SK-MEL-5 (cell line): Measurements from ENCODE around the gene FAM43B. TPM values are rescaled to one million over a fixed set of nuclear protein-coding genes. Genes with fewer than 3 reads are reported as not detected.
"Not testable (repeated sequence)": the region's sequence is repeated elsewhere in the genome, so short reads cannot be mapped to it uniquely, and the experiment has no call there.

Experiments
- DNase-seq: peaks from one replicate; pipeline ENCODE4 v3.0.0-alpha.2; 2016; ENCODE audit warnings: low read depth, low spot score
- in situ Hi-C: cut with HindIII; loops from 2 replicates; pipeline ENCODE4 v1.10.0; 2016; ENCODE audit warnings: low sequenced_read_pairs, high pct_unique_total_duplicates, low pct_unique_long_range_greater_than_20kb
- polyA plus RNA-seq, 2 experiments: library from polyadenylated mRNA; depleted of rRNA; stranded (reverse); fragments of >200 nt; gene quantifications; 2 replicates each; pipeline ENCODE4 v1.2.3, GENCODE V29; 2015
- total RNA-seq: library from RNA; depleted of rRNA; stranded (reverse); fragments of >200 nt; shearing (Covaris generic); gene quantifications from 2 replicates; pipeline ENCODE4 v1.2.3, GENCODE V29; 2014; rRNA removed

The FAM43B gene, protein sequence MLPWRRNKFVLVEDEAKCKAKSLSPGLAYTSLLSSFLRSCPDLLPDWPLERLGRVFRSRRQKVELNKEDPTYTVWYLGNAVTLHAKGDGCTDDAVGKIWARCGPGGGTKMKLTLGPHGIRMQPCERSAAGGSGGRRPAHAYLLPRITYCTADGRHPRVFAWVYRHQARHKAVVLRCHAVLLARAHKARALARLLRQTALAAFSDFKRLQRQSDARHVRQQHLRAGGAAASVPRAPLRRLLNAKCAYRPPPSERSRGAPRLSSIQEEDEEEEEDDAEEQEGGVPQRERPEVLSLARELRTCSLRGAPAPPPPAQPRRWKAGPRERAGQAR
- total RNA-seq, result not detected in 2 replicates
- 0.03 and 0.11 TPM in 2 replicates for polyA plus RNA-seq (2015; cell fraction: cytosol; rRNA removed)
- not detected in 2 replicates for polyA plus RNA-seq (2015; cell fraction: nucleus; rRNA removed)

DNA sequence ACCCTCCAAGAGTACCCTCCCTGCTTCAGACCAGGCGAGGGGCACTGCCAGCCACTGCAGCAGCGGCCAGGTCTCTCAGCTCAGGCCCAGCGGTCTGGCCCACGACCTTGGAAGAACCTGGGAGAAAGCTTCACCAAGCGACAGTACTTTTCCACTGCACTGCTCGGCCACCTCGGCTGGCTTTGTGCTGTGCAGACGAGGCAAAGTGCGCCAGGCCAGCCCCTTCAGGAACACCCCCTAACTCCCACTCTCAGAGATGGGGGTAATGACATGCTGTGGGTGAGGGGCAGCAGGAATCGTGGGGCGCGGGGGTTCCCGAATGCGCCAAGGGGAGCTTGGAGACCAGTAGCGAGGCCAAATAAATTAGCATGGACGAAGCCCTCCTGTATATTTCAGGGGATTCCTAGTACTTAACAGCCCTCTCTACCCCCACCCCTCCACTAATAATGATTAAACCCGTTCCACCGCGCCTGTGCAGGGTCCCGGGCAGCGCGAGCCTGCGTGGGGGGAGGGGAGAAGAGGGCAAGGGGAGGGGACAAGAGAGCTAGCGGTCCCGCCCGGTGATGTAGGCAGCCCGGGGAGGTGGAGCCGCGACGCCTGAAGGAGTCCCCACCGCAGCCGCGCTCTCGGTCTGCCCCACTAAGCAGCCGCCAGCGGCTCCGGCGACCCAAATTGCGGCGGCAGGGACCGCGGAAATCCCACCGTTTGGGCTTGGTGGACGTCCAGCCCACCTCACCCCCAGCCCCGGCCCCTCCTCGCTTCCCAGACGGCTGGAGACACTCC, at the start of gene FAM43B:
FAM43B (plus strand) TSS at position 629 of the 783 bp plus-strand sequence. CDS start 401 bp downstream, outside the sequence.
- no peak for DNase-seq

DNA sequence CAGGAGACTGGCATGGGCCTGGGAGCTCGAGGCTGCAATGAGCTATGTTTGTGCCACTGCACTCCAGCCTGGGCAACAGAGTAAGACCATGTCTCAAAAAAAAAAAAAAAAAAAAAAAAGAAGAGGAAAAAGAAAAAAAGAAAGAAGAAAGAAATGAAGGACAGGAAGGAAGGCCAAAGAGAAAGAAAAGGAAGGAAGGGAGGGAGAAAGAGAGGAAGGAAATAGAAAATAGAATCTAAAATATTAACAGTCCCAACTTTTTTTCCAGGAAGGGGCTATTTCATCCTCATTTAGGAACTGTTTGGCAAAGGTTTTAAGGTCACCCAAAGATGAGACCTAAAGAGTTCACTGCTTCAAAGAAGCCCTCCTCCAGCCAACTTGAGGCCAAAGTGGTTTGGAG, 46.9 kb upstream of the FAM43B start:
- no peak for DNase-seq
- in situ Hi-C loops, result no loop called here

More for the DNA sequence above, at the start of gene FAM43B:
- in situ Hi-C loops, result no loop called here

DNA sequence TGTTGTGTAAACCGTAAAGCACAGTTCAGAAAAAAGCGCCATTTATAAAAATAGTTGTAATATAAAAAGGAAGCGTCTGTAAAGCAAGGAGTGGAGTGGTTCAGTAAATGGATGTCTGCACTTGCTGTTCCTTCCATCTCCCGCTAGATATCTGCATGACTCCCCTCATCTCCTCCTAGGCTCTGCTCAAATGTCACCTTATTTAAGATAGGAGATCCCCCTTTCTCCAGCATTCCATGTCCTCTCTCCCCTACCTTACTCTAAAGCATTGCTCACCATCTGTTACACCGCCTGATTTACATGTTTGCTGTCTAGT, 45.2 kb upstream of the FAM43B start:
- in situ Hi-C loops, result no loop called here
- no peak for DNase-seq

- in situ Hi-C loops, result no loop called here
- DNase-seq, result peak; percentile 91
Observed at GRCh38 chr1:20507564-20508410, 44.6 kb upstream of the FAM43B start, which contains the start of gene MUL1. TSS of gene MUL1 (minus strand) at chr1:20508151. CDS start at chr1:20508024, 127 bp downstream.

DNA sequence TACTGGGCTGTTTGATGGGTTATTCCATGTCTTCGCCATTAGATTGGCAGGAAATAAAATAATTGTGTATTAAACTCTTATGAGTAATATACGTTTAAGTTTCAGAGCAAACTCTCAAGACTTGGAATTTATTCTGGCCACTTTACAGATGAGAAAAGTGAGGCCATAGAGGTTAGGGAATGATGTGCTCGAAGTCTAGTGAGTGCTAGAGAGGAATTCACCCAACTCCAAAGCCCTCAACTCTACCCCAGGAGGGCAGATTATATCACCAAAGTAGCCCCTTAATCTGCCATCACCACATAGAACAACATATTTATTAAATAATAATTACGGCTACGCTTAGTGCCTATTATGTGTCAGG, 44.0 kb upstream of the FAM43B start:
- DNase-seq, result no peak
- in situ Hi-C loops, result no loop called here

GRCh38 chr1:20511518-20512428, 40.6 kb upstream of the FAM43B start:
- DNase-seq, result peak; percentile 8
- in situ Hi-C loops, result no loop called here

DNA sequence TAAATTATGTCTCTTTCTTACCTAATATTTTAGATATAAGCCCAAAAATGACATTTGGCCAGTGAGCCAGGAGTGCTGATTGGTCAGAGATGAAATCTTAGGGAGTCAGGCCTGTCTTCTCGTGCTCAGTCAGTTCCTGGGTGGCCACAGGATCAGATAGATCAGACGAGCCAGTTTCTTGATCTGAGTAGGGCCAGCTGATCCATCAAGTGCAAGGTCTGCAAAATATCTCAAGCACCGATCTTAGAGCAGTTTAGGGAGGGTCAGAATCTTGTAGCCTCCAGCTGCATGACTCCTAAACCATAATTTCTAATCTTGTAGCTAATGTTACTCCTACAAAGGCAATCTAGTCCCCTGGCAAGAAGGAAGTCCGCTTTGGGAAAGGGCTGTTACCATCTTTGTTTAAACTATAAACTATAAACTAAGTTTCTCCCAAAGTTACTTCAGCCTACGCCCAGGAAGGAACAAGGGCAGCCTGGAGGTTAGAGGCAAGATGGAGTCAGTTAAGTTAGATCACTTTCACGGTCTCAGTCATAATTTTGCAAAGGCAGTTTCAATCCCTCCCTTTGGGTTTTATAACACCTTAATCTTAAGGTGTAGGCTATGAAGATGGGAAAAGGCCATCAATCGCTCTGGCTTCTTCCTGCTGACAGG, 32.6 kb upstream of the FAM43B start:
- in situ Hi-C loops, DNase-seq: not testable (repeated sequence)

GRCh38 chr1:20521960-20522861, 30.2 kb upstream of the FAM43B start:
- in situ Hi-C loops, result no loop called here

GRCh38 chr1:20526267-20526666, 26.1 kb upstream of the FAM43B start:
- no peak for DNase-seq
- in situ Hi-C loops, result no loop called here

More at GRCh38 chr1:20521960-20522861, 30.2 kb upstream of the FAM43B start:
- DNase-seq, result peak; percentile 86

GRCh38 chr1:20528221-20528620, 24.2 kb upstream of the FAM43B start:
- in situ Hi-C loops, result no loop called here

GRCh38 chr1:20530306-20530705, 22.1 kb upstream of the FAM43B start:
- in situ Hi-C loops, result no loop called here

More at GRCh38 chr1:20528221-20528620, 24.2 kb upstream of the FAM43B start:
- DNase-seq, result no peak

GRCh38 chr1:20530901-20531300, 21.5 kb upstream of the FAM43B start:
- DNase-seq, result no peak
- in situ Hi-C loops, result no loop called here

More at GRCh38 chr1:20530306-20530705, 22.1 kb upstream of the FAM43B start:
- no peak for DNase-seq

GRCh38 chr1:20533635-20534034, 18.7 kb upstream of the FAM43B start:
- DNase-seq, result no peak
- in situ Hi-C loops, result no loop called here

GRCh38 chr1:20534659-20535417, 17.5 kb upstream of the FAM43B start:
- in situ Hi-C loops, result no loop called here
- no peak for DNase-seq

GRCh38 chr1:20538227-20538626, 14.1 kb upstream of the FAM43B start:
- in situ Hi-C loops, result no loop called here
- DNase-seq, result no peak
